A549 treated with CORT108297 at 1 μM for 4 hours (cell line): Measurements from ENCODE around the gene MAP1A. TPM values are rescaled to one million over a fixed set of nuclear protein-coding genes. Genes with fewer than 3 reads are reported as not detected.

Experiments used
- total RNA-seq: library from RNA; stranded (reverse); fragments of 200-300 nt; extraction: Qiagen RNA extraction; gene quantifications from 5 replicates; pipeline ENCODE4 v1.2.3, GENCODE V29; 2022

Gene MAP1A
- total RNA-seq: 0.69 to 0.88 TPM (median 0.76 TPM) in 5 replicates

DNA sequence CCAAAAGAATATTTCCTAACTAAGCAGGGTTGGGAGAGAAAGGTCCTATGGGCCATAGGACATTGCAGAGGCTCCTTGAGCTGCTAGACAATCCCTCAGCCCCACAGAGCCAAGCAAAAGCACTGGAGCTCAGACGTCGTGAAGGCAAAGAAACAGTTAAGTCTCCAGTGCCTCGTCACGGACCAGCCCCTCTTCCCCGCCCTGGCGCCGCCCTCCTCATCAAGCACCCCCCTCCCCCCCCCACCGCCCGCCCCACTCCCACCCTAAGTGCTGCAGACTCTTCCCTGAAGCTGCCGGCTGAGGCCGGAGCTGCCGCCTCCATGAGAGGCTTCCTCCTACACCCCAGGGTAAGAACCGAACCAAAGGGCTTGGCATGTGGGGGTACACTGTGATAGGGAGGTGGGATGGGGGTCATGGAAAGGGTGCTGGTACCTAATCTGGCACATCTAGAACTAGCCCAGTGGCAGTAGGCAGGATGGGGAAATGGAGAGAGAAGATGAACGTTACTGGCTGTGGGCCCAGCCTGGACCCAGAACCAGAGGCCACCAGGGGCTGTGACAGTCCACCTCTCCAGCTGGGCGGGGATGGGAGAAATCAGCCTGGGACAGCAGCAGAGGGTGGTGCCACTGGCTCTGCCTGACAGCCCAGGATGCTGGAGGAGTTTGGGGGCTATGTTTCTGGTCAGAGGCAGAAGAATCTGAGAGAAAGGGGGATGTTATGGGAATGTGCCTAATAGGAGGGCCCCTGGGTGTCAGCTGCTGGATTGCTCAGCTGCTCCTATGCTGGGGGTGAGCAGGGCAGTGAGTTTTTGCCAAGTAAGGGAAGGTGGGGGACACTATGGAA, at the start of gene MAP1A:
Gene MAP1A, plus strand, starts transcription at position 255 of the 843 bp plus-strand sequence. CDS start 3,866 bp downstream, outside the sequence.

DNA sequence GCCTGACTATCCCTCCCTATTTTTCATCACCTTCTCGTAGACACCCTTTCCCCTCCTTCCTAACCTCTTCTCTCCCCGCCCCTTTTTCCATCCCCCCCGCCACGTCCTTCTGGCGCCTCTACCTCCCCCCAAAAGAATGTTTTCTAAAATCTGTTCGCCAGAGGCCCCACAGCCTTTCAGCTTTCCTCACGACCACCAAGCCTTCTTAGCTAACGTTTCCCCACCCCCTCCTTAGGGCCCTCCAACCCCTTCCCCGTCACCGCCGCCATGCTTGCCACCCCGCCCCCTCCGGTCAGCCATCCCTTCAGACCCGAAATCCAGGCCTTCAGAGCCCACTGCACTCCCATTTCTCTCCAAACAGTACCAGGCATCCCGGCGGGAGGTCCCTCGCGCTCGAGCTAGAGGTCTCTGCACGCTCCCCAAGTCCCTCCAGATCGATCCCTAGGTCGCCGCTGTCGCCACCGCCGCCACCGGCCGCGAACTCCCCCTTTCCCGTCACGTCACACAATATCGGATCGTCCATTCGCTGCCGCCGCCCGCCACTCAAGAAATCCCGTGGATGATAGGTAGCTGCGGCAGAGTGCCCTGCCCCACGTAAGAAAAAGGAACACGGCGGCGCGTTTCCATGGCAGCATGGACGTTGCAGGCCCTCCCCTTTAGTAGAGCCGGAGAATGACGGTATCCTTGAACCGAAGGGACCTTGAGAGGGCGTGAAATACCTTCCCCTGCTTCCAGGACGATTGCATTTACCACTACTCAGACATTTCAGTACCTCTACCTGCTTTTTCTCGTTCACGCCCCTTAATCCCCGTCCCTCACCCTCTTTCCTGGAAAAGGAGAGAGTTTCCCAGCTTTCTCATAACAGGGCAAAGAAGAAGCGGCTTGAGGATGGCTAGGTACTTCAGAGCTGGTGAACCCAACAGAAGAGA, 24.5 kb upstream of the MAP1A start, which contains the start of gene TP53BP1:
Gene TP53BP1, minus strand, starts transcription at position 484 of the 929 bp plus-strand sequence. Its CDS starts 113 bp downstream, at position 371.

Other genes starting within 250 kb of the MAP1A start
- not detected in 5 replicates for gene TGM7, start 215.4 kb upstream of the MAP1A start, total RNA-seq
- gene LCMT2, start 187.0 kb upstream of the MAP1A start, total RNA-seq: 6.4 to 8.1 TPM (median 7.1 TPM) in 5 replicates
- gene ZSCAN29, start 146.6 kb upstream of the MAP1A start, total RNA-seq: 8.5 to 11.0 TPM (median 9.8 TPM) in 5 replicates
- gene TUBGCP4, start 146.5 kb upstream of the MAP1A start, total RNA-seq: 4.1 to 7.4 TPM (median 6.2 TPM) in 5 replicates
- 16.0 to 21.6 TPM (median 20.2 TPM) in 5 replicates for gene TP53BP1, start 24.5 kb upstream of the MAP1A start, total RNA-seq
- 5.5 to 7.9 TPM (median 6.6 TPM) in 5 replicates for gene PPIP5K1, start 72.6 kb downstream of the MAP1A start, total RNA-seq
- gene CKMT1B, start 76.4 kb downstream of the MAP1A start, total RNA-seq: 3.1 to 4.2 TPM (median 3.8 TPM) in 5 replicates
- 0.06 to 0.16 TPM (median 0.07 TPM) in 3 of 5 replicates, not detected in the others for gene STRC, start 101.2 kb downstream of the MAP1A start, total RNA-seq
- 0.49 to 1.8 TPM (median 0.81 TPM) in 5 replicates for gene CATSPER2, start 131.2 kb downstream of the MAP1A start, total RNA-seq
- gene CKMT1A, start 176.3 kb downstream of the MAP1A start, total RNA-seq: 2.5 to 4.1 TPM (median 2.7 TPM) in 5 replicates
- 286 to 370 TPM (median 345 TPM) in 5 replicates for gene PDIA3, start 228.8 kb downstream of the MAP1A start, total RNA-seq